Measurements from ENCODE around the gene FBXO31. TPM values are rescaled to one million over a fixed set of nuclear protein-coding genes. Genes with fewer than 3 reads are reported as not detected.
A peak's percentile ranks its signal among the peaks of the same experiment; 100 is the strongest.

The FBXO31 gene
- total and polyA plus RNA-seq, 2 of the 13 experiments (the other 11 are each of a cell fraction or from before 2014, with no cell fraction given), result 92.4 to 101 TPM

- TF ChIP-seq HNRNPL (IDR thresholded peaks at IDR 0.05; ENCODE audit: low read depth, low read length) (no peak), SALL2 (CRISPR knock-in tag; IDR thresholded peaks at IDR 0.05) (no peak), ZNF292 (CRISPR knock-in tag; IDR thresholded peaks at IDR 0.05; ENCODE audit: borderline replicate concordance, low read depth) (no peak), AGO2 (optimal IDR thresholded peaks at IDR 0.05; ENCODE audit: low read depth, low read length) (peak; percentile 80), GATAD1 (CRISPR knock-in tag; IDR thresholded peaks at IDR 0.05) (no peak), SYNCRIP (IDR thresholded peaks at IDR 0.05; ENCODE audit: insufficient read depth, low read depth, low read length) (no peak), ZBTB4 (CRISPR knock-in tag; IDR thresholded peaks at IDR 0.05; ENCODE audit: borderline replicate concordance) (no peak), HOMEZ (CRISPR knock-in tag; IDR thresholded peaks at IDR 0.05; ENCODE audit: low read depth) (no peak), ZFAT (CRISPR knock-in tag; conservative IDR thresholded peaks at IDR 0.05) (no peak), ZBED4 (CRISPR knock-in tag; IDR thresholded peaks at IDR 0.05; ENCODE audit: borderline replicate concordance) (no peak), TAF1 (CRISPR knock-in tag; IDR thresholded peaks at IDR 0.05) (no peak), ZNF646 (CRISPR knock-in tag; IDR thresholded peaks at IDR 0.05) (no peak)
Observed at GRCh38 chr16:87337262-87337771, 46.3 kb downstream of the FBXO31 start (continued).

Data from HepG2 (cell line).